ENCODE measurements around the gene GZMH.

DNA sequence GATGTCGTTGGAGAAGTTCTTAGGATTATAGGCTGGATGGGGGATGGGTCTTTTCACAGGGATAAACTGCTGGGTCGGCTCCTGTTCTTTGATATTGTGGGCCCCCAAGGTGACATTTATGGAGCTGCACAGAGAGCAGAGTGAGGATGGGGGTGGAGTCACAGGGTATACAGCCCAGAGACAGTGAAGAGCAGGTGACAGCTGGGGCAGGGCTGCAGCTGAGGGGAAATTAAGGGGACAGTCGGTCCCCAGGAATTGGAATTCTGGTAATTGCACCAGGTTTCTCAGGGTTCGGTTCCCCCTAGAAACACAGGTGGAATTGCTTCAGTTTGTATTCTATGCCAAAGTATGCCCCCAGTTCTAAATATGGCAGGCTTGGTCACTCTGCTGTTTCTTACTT is 22.9 kb upstream of the GZMH start:
- TF ChIP-seq, protein P1, sequence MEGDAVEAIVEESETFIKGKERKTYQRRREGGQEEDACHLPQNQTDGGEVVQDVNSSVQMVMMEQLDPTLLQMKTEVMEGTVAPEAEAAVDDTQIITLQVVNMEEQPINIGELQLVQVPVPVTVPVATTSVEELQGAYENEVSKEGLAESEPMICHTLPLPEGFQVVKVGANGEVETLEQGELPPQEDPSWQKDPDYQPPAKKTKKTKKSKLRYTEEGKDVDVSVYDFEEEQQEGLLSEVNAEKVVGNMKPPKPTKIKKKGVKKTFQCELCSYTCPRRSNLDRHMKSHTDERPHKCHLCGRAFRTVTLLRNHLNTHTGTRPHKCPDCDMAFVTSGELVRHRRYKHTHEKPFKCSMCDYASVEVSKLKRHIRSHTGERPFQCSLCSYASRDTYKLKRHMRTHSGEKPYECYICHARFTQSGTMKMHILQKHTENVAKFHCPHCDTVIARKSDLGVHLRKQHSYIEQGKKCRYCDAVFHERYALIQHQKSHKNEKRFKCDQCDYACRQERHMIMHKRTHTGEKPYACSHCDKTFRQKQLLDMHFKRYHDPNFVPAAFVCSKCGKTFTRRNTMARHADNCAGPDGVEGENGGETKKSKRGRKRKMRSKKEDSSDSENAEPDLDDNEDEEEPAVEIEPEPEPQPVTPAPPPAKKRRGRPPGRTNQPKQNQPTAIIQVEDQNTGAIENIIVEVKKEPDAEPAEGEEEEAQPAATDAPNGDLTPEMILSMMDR (IDR thresholded peaks at IDR 0.05) = no peak
- TF ChIP-seq ZNF671 (CRISPR knock-in tag; IDR thresholded peaks at IDR 0.05) = no peak
- no peak for TF ChIP-seq NFATC4 (CRISPR knock-in tag; IDR thresholded peaks at IDR 0.05)
- TF ChIP-seq IRF1 (CRISPR knock-in tag; IDR thresholded peaks at IDR 0.05) = no peak
- TF ChIP-seq, protein P2, sequence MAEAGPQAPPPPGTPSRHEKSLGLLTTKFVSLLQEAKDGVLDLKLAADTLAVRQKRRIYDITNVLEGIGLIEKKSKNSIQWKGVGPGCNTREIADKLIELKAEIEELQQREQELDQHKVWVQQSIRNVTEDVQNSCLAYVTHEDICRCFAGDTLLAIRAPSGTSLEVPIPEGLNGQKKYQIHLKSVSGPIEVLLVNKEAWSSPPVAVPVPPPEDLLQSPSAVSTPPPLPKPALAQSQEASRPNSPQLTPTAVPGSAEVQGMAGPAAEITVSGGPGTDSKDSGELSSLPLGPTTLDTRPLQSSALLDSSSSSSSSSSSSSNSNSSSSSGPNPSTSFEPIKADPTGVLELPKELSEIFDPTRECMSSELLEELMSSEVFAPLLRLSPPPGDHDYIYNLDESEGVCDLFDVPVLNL (CRISPR knock-in tag; IDR thresholded peaks at IDR 0.05; ENCODE audit: borderline replicate concordance, low read depth) = no peak
- no peak for TF ChIP-seq ATF1 (CRISPR knock-in tag; IDR thresholded peaks at IDR 0.05)
- no peak for TF ChIP-seq ZNF263 (CRISPR knock-in tag; IDR thresholded peaks at IDR 0.05; ENCODE audit: low read depth)
- TF ChIP-seq NR2C2 (CRISPR knock-in tag; IDR thresholded peaks at IDR 0.05) = no peak
- no peak for TF ChIP-seq ZNF281 (CRISPR knock-in tag; IDR thresholded peaks at IDR 0.05)
- TF ChIP-seq ETV6 (CRISPR knock-in tag; IDR thresholded peaks at IDR 0.05) = no peak
- no peak for TF ChIP-seq FOXK1 (CRISPR knock-in tag; IDR thresholded peaks at IDR 0.05)

Data from WTC11 (cell line).